Fibroblast of lung (primary cell): ENCODE results near the gene CEP128.

Experiments used
- CTCF ChIP-seq, 2 donors: IDR thresholded peaks in 1 of 2; conservative IDR thresholded peaks in 1 of 2; 1 replicate in 1 of 2; 2 replicates in 1 of 2; pipeline ENCODE4 v1.5.1; 2011 to 2012; ENCODE audit warnings: low read length in 2 of 2, control low read depth in 1 of 2, inconsistent platforms in 1 of 2, low read depth in 1 of 2, mild to moderate bottlenecking in 1 of 2
- EZH2 ChIP-seq: IDR thresholded peaks from 2 replicates; pipeline ENCODE4 v1.5.1; 2012; ENCODE audit warnings: low read length, control low read depth, mild to moderate bottlenecking; ENCODE audit errors: missing control alignments

- TF ChIP-seq CTCF (conservative IDR thresholded peaks at IDR 0.05 in 1 of 2, IDR thresholded peaks at IDR 0.05 in 1 of 2; ENCODE audit: low read depth in 1 of 2, low read length in 2 of 2): no peak
- no peak for TF ChIP-seq EZH2
These were observed 17.4 kb upstream of the CEP128 start for GRCh38 chr14:80958939-80959338.
